Peyer's patch (tissue), 4 donors: ENCODE results near the gene MCAT.

Source experiments
- POLR2A ChIP-seq, 2 donors: fragments of 450-650 bp; IDR thresholded peaks; one replicate each; pipeline ENCODE4 v1.5.1; 2017; ENCODE audit warnings: antibody characterized with exemption in 2 of 2, mild to moderate bottlenecking in 2 of 2, moderate library complexity in 2 of 2
- TF ChIP-seq, protein P1 (sequence below), 6 experiments: fragments of 450-650 bp in 4 of 6; fragments of 200-600 bp in 2 of 6; sonication (generic) in 1 of 6; IDR thresholded peaks; one replicate each; pipeline ENCODE4 v1.5.1; 2017 to 2019; ENCODE audit warnings: antibody characterized with exemption in 6 of 6, mild to moderate bottlenecking in 3 of 6, moderate library complexity in 1 of 6

DNA sequence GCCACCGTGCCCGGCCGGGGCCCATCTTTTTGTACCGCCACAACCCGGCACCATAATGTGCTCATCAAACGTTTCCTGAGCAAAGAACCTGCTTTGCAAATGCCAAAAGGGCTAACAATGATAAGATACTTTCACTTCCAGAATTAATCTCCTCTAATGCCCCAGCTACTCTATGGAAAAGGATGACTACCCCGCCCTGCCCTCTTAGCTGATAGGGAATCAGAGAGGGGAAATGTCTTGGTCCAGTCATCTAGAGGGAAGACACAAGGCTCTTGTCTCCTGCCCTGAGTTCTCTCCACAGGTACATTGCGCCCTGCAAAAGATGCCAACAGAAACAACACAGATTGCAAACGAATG is 54.6 kb downstream of the MCAT start:
- TF ChIP-seq, protein P1, sequence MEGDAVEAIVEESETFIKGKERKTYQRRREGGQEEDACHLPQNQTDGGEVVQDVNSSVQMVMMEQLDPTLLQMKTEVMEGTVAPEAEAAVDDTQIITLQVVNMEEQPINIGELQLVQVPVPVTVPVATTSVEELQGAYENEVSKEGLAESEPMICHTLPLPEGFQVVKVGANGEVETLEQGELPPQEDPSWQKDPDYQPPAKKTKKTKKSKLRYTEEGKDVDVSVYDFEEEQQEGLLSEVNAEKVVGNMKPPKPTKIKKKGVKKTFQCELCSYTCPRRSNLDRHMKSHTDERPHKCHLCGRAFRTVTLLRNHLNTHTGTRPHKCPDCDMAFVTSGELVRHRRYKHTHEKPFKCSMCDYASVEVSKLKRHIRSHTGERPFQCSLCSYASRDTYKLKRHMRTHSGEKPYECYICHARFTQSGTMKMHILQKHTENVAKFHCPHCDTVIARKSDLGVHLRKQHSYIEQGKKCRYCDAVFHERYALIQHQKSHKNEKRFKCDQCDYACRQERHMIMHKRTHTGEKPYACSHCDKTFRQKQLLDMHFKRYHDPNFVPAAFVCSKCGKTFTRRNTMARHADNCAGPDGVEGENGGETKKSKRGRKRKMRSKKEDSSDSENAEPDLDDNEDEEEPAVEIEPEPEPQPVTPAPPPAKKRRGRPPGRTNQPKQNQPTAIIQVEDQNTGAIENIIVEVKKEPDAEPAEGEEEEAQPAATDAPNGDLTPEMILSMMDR (IDR thresholded peaks at IDR 0.05), result no peak
- TF ChIP-seq POLR2A (IDR thresholded peaks at IDR 0.05), result no peak
